ENCODE data around the gene GDI2. TPM values are rescaled to one million over a fixed set of nuclear protein-coding genes. Genes with fewer than 3 reads are reported as not detected.

GDI2 gene
- total RNA-seq, 1 experiment from 2014 or later = 321 TPM

DNA sequence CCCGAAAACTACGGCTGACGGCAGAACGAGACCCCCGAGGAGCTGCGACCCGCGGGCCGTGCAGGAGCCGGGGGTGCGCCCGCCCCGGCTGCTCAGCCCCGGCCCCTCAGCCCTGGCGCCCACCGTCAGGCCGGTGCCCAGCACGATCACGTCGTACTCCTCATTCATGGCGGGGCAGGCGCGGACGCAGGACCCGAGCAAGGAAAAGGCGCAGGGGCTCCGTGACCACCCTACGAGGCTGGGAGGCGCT lies 218 bp downstream of the GDI2 start (continued):
- TF ChIP-seq, protein P1, sequence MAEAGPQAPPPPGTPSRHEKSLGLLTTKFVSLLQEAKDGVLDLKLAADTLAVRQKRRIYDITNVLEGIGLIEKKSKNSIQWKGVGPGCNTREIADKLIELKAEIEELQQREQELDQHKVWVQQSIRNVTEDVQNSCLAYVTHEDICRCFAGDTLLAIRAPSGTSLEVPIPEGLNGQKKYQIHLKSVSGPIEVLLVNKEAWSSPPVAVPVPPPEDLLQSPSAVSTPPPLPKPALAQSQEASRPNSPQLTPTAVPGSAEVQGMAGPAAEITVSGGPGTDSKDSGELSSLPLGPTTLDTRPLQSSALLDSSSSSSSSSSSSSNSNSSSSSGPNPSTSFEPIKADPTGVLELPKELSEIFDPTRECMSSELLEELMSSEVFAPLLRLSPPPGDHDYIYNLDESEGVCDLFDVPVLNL (CRISPR knock-in tag; IDR thresholded peaks at IDR 0.05; ENCODE audit: borderline replicate concordance, low read depth) = no peak
- TF ChIP-seq, protein P2, sequence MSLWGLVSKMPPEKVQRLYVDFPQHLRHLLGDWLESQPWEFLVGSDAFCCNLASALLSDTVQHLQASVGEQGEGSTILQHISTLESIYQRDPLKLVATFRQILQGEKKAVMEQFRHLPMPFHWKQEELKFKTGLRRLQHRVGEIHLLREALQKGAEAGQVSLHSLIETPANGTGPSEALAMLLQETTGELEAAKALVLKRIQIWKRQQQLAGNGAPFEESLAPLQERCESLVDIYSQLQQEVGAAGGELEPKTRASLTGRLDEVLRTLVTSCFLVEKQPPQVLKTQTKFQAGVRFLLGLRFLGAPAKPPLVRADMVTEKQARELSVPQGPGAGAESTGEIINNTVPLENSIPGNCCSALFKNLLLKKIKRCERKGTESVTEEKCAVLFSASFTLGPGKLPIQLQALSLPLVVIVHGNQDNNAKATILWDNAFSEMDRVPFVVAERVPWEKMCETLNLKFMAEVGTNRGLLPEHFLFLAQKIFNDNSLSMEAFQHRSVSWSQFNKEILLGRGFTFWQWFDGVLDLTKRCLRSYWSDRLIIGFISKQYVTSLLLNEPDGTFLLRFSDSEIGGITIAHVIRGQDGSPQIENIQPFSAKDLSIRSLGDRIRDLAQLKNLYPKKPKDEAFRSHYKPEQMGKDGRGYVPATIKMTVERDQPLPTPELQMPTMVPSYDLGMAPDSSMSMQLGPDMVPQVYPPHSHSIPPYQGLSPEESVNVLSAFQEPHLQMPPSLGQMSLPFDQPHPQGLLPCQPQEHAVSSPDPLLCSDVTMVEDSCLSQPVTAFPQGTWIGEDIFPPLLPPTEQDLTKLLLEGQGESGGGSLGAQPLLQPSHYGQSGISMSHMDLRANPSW (CRISPR knock-in tag; conservative IDR thresholded peaks at IDR 0.05; ENCODE audit: low read depth) = no peak
- TF ChIP-seq SMAD4 (CRISPR knock-in tag; IDR thresholded peaks at IDR 0.05) = no peak
- TF ChIP-seq, protein P3, sequence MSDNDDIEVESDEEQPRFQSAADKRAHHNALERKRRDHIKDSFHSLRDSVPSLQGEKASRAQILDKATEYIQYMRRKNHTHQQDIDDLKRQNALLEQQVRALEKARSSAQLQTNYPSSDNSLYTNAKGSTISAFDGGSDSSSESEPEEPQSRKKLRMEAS (CRISPR knock-in tag; IDR thresholded peaks at IDR 0.05) = no peak
- TF ChIP-seq, protein P4, sequence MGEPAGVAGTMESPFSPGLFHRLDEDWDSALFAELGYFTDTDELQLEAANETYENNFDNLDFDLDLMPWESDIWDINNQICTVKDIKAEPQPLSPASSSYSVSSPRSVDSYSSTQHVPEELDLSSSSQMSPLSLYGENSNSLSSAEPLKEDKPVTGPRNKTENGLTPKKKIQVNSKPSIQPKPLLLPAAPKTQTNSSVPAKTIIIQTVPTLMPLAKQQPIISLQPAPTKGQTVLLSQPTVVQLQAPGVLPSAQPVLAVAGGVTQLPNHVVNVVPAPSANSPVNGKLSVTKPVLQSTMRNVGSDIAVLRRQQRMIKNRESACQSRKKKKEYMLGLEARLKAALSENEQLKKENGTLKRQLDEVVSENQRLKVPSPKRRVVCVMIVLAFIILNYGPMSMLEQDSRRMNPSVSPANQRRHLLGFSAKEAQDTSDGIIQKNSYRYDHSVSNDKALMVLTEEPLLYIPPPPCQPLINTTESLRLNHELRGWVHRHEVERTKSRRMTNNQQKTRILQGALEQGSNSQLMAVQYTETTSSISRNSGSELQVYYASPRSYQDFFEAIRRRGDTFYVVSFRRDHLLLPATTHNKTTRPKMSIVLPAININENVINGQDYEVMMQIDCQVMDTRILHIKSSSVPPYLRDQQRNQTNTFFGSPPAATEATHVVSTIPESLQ (CRISPR knock-in tag; IDR thresholded peaks at IDR 0.05) = no peak
- TF ChIP-seq CBFB (CRISPR knock-in tag; IDR thresholded peaks at IDR 0.05; ENCODE audit: low read depth) = no peak
- TF ChIP-seq, protein P5, sequence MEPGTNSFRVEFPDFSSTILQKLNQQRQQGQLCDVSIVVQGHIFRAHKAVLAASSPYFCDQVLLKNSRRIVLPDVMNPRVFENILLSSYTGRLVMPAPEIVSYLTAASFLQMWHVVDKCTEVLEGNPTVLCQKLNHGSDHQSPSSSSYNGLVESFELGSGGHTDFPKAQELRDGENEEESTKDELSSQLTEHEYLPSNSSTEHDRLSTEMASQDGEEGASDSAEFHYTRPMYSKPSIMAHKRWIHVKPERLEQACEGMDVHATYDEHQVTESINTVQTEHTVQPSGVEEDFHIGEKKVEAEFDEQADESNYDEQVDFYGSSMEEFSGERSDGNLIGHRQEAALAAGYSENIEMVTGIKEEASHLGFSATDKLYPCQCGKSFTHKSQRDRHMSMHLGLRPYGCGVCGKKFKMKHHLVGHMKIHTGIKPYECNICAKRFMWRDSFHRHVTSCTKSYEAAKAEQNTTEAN (CRISPR knock-in tag; IDR thresholded peaks at IDR 0.05) = no peak

DNA sequence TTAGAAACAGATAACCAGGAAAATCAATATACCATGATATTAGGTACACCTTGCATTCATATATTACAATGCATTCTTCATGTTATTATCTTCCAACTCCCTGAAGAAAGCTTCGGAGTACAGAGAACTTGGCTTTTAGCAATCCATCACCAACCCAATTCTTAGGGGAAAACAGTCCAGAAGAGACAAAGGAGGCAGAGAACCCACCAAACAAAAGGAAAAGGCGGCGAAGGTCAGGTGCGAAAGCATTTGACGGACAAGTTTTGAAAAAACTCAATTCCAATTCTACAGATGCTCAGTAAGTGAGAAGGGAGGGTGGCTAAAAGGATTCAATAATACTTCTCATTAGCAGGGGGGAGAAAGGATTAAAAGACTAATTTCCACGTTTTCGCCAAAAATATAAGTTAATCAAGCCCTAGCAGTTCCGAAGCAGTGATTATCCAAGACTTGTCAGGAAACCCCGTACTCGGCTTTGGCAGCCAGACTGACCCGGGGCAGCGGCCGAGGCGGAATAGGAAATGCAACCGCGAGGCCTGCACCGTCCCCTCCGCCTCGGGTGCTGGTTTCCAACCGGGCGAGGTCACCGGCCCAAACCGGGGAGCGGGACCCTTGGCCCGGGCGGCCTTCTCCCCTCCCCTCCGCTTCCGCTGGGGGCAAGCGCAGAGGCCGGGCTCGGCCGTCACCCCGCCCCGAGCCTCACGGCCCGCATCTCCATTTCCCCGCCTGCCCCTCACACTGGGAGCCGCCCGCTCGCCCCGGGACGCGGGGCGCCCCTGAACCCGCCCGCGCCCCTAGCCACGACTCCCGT lies 747 bp downstream of the GDI2 start:
- ChIA-PET POLR2A (interaction anchor here (0.6 to 1.3 kb wide), 4 partner anchors 48 to 454 kb away, joined by 3 to 7 read pairs (median 4); partner anchors contain the start of genes ANKRD16 and FBH1), CTCF (interaction anchor here (0.6 to 2.4 kb wide), 2 partner anchors 77 to 720 kb away, joined by 3 to 7 read pairs; partner anchors contain the start of genes ANKRD16 and FBH1)
- Mint-ChIP-seq H3K27me3 (ENCODE audit: low read depth) (no peaks in the 10 kb centered on the region), H3K4me1 (peaks cover 40% of the 10 kb centered on the region), H3K36me3 (peaks cover 12% of the 10 kb centered on the region), H3K4me3 (peak overlapping the region; percentile 89), H3K27ac (peak overlapping the region; percentile 76), H3K9me3 (no peaks in the 10 kb centered on the region)
- ATAC-seq (peak; percentile 34), DNase-seq (ENCODE audit: low spot score) (peak; percentile 59)
- TF ChIP-seq, protein P6, sequence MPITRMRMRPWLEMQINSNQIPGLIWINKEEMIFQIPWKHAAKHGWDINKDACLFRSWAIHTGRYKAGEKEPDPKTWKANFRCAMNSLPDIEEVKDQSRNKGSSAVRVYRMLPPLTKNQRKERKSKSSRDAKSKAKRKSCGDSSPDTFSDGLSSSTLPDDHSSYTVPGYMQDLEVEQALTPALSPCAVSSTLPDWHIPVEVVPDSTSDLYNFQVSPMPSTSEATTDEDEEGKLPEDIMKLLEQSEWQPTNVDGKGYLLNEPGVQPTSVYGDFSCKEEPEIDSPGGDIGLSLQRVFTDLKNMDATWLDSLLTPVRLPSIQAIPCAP (CRISPR knock-in tag; IDR thresholded peaks at IDR 0.05) = no peak; the same call in 1 of the 2 replicates
- TF ChIP-seq ZBTB21 (CRISPR knock-in tag; IDR thresholded peaks at IDR 0.05; ENCODE audit: borderline replicate concordance) = 0 out of 2 replicates have a peak, but pooled peaks have one; percentile 6
- TF ChIP-seq ETV6 (CRISPR knock-in tag; IDR thresholded peaks at IDR 0.05) = peak; percentile 24; the same call in 1 of the 2 replicates
- TF ChIP-seq, protein P7, sequence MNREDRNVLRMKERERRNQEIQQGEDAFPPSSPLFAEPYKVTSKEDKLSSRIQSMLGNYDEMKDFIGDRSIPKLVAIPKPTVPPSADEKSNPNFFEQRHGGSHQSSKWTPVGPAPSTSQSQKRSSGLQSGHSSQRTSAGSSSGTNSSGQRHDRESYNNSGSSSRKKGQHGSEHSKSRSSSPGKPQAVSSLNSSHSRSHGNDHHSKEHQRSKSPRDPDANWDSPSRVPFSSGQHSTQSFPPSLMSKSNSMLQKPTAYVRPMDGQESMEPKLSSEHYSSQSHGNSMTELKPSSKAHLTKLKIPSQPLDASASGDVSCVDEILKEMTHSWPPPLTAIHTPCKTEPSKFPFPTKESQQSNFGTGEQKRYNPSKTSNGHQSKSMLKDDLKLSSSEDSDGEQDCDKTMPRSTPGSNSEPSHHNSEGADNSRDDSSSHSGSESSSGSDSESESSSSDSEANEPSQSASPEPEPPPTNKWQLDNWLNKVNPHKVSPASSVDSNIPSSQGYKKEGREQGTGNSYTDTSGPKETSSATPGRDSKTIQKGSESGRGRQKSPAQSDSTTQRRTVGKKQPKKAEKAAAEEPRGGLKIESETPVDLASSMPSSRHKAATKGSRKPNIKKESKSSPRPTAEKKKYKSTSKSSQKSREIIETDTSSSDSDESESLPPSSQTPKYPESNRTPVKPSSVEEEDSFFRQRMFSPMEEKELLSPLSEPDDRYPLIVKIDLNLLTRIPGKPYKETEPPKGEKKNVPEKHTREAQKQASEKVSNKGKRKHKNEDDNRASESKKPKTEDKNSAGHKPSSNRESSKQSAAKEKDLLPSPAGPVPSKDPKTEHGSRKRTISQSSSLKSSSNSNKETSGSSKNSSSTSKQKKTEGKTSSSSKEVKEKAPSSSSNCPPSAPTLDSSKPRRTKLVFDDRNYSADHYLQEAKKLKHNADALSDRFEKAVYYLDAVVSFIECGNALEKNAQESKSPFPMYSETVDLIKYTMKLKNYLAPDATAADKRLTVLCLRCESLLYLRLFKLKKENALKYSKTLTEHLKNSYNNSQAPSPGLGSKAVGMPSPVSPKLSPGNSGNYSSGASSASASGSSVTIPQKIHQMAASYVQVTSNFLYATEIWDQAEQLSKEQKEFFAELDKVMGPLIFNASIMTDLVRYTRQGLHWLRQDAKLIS (CRISPR knock-in tag; IDR thresholded peaks at IDR 0.05; ENCODE audit: borderline replicate concordance) = no peak
- TF ChIP-seq, protein P8, sequence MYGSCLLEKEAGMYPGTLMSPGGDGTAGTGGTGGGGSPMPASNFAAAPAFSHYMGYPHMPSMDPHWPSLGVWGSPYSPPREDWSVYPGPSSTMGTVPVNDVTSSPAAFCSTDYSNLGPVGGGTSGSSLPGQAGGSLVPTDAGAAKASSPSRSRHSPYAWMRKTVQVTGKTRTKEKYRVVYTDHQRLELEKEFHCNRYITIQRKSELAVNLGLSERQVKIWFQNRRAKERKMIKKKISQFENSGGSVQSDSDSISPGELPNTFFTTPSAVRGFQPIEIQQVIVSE (CRISPR knock-in tag; IDR thresholded peaks at IDR 0.05; ENCODE audit: borderline replicate concordance) = no peak
- peak; percentile 21; the same call in 1 of the 2 replicates for TF ChIP-seq JUN (CRISPR knock-in tag; IDR thresholded peaks at IDR 0.05)
- no peak for TF ChIP-seq GTF2I (CRISPR knock-in tag; conservative IDR thresholded peaks at IDR 0.05)
- peak; percentile 10; the same call in 1 of the 2 replicates for TF ChIP-seq FOXP1 (CRISPR knock-in tag; IDR thresholded peaks at IDR 0.05; ENCODE audit: borderline replicate concordance)
- TF ChIP-seq, protein P9, sequence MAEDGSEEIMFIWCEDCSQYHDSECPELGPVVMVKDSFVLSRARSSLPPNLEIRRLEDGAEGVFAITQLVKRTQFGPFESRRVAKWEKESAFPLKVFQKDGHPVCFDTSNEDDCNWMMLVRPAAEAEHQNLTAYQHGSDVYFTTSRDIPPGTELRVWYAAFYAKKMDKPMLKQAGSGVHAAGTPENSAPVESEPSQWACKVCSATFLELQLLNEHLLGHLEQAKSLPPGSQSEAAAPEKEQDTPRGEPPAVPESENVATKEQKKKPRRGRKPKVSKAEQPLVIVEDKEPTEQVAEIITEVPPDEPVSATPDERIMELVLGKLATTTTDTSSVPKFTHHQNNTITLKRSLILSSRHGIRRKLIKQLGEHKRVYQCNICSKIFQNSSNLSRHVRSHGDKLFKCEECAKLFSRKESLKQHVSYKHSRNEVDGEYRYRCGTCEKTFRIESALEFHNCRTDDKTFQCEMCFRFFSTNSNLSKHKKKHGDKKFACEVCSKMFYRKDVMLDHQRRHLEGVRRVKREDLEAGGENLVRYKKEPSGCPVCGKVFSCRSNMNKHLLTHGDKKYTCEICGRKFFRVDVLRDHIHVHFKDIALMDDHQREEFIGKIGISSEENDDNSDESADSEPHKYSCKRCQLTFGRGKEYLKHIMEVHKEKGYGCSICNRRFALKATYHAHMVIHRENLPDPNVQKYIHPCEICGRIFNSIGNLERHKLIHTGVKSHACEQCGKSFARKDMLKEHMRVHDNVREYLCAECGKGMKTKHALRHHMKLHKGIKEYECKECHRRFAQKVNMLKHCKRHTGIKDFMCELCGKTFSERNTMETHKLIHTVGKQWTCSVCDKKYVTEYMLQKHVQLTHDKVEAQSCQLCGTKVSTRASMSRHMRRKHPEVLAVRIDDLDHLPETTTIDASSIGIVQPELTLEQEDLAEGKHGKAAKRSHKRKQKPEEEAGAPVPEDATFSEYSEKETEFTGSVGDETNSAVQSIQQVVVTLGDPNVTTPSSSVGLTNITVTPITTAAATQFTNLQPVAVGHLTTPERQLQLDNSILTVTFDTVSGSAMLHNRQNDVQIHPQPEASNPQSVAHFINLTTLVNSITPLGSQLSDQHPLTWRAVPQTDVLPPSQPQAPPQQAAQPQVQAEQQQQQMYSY (CRISPR knock-in tag; IDR thresholded peaks at IDR 0.05) = 0 out of 2 replicates have a peak, but pooled peaks have one; percentile 14
- TF ChIP-seq CREB1 (CRISPR knock-in tag; IDR thresholded peaks at IDR 0.05) = no peak
